Measurements from ENCODE around the gene RAB37.

RAB37 gene

GRCh38 chr17:74764751-74765286 lies 27.8 kb downstream of the RAB37 start:
- no peak for DNase-seq

GRCh38 chr17:74766413-74766812 lies 29.4 kb downstream of the RAB37 start:
- DNase-seq: no peak

GRCh38 chr17:74767111-74767516 lies 30.1 kb downstream of the RAB37 start:
- no peak for DNase-seq

GRCh38 chr17:74768069-74768762 lies 31.2 kb downstream of the RAB37 start:
- DNase-seq: no peak

- DNase-seq: no peak
Measured at GRCh38 chr17:74768763-74769114, 31.7 kb downstream of the RAB37 start.

- DNase-seq: no peak
Measured at GRCh38 chr17:74769266-74769855, 32.3 kb downstream of the RAB37 start.

- DNase-seq: no peak
Measured at GRCh38 chr17:74769856-74770497, 32.9 kb downstream of the RAB37 start.

GRCh38 chr17:74770498-74771318 lies 33.7 kb downstream of the RAB37 start:
- DNase-seq: peak; percentile 14

GRCh38 chr17:74771319-74771914 lies 34.4 kb downstream of the RAB37 start:
- no peak for DNase-seq

- no peak for DNase-seq
Measured at GRCh38 chr17:74772053-74772452, 35.0 kb downstream of the RAB37 start.

GRCh38 chr17:74773414-74773813 lies 36.4 kb downstream of the RAB37 start:
- DNase-seq: no peak

GRCh38 chr17:74773871-74774286 lies 36.8 kb downstream of the RAB37 start:
- no peak for DNase-seq

- DNase-seq: no peak
Measured at GRCh38 chr17:74775409-74776043, 38.5 kb downstream of the RAB37 start.

GRCh38 chr17:74776044-74776962 lies 39.2 kb downstream of the RAB37 start, which contains the start of gene NAT9:
Gene NAT9 (minus strand): TSS chr17:74776345. CDS start chr17:74775698, 647 bp downstream.
- DNase-seq: peak; percentile 92

GRCh38 chr17:74776990-74777389 lies 39.9 kb downstream of the RAB37 start:
- no peak for DNase-seq

- DNase-seq: no peak
Measured at GRCh38 chr17:74777901-74778515, 41.0 kb downstream of the RAB37 start.

GRCh38 chr17:74778960-74779359 lies 41.9 kb downstream of the RAB37 start:
- DNase-seq: no peak

- DNase-seq: no peak
Measured at GRCh38 chr17:74779501-74779900, 42.4 kb downstream of the RAB37 start.

GRCh38 chr17:74779948-74780400 lies 42.9 kb downstream of the RAB37 start:
- DNase-seq: no peak
